Activated CD4-positive, alpha-beta T cell treated with anti-CD3 and anti-CD28 coated beads for 24 hours (primary cell): ENCODE data around the gene CRYBG2.
"Not testable (repeated sequence)": the region's sequence is repeated elsewhere in the genome, so short reads cannot be mapped to it uniquely, and the experiment has no call there.

ENCODE experiments used
- DNase-seq, 2 donors: peaks; one replicate each; pipeline ENCODE4 v3.0.0-alpha.2; 2020; ENCODE audit warnings: low read depth in 2 of 2

The CRYBG2 gene

GRCh38 chr1:26321315-26322041 lies 32.5 kb downstream of the CRYBG2 start:
- DNase-seq: peak; percentile 97 to 98

- no peak for DNase-seq
These were observed 33.0 kb downstream of the CRYBG2 start for GRCh38 chr1:26320896-26321295.

- DNase-seq: no peak
These were observed 35.4 kb downstream of the CRYBG2 start for GRCh38 chr1:26318338-26319064.

- DNase-seq: peak in 1 of 2 donors; percentile 65
These were observed 36.2 kb downstream of the CRYBG2 start, which contains the start of gene CD52 for GRCh38 chr1:26317612-26318337. Gene CD52 (plus strand): TSS chr1:26317958. CDS start chr1:26318018, 60 bp downstream.

GRCh38 chr1:26317146-26317545 lies 36.8 kb downstream of the CRYBG2 start:
- no peak for DNase-seq

- DNase-seq: no peak
These were observed 37.8 kb downstream of the CRYBG2 start for GRCh38 chr1:26315874-26316850.

- no peak for DNase-seq
These were observed 39.4 kb downstream of the CRYBG2 start for GRCh38 chr1:26314501-26314900.

- DNase-seq: not testable (repeated sequence)
These were observed 45.7 kb downstream of the CRYBG2 start for GRCh38 chr1:26307966-26308899.

GRCh38 chr1:26307363-26307781 lies 46.6 kb downstream of the CRYBG2 start:
- no peak for DNase-seq

GRCh38 chr1:26306290-26307229 lies 47.4 kb downstream of the CRYBG2 start, which contains the start of gene UBXN11:
Gene UBXN11 (minus strand): TSS chr1:26306636. CDS start chr1:26302883, 3,753 bp downstream.
- peak; percentile 83 to 88 for DNase-seq

GRCh38 chr1:26305667-26306289 lies 48.2 kb downstream of the CRYBG2 start:
- DNase-seq: no peak

- no peak for DNase-seq
These were observed 51.1 kb downstream of the CRYBG2 start for GRCh38 chr1:26302733-26303405.

GRCh38 chr1:26300578-26301275 lies 53.2 kb downstream of the CRYBG2 start:
- no peak for DNase-seq

- no peak for DNase-seq
These were observed 56.2 kb downstream of the CRYBG2 start for GRCh38 chr1:26297791-26298124.

GRCh38 chr1:26297057-26297790 lies 56.7 kb downstream of the CRYBG2 start:
- DNase-seq: no peak

GRCh38 chr1:26296340-26297056 lies 57.4 kb downstream of the CRYBG2 start:
- DNase-seq: no peak
